Mammary epithelial cell (primary cell): Measurements from ENCODE around the gene BCAP31.

Experiments used
- EZH2 ChIP-seq: IDR thresholded peaks from 2 replicates; pipeline ENCODE4 v1.6.1; 2012; ENCODE audit warnings: low read length, inconsistent platforms, borderline replicate concordance
- TF ChIP-seq, protein P1 (sequence below), 2 donors: IDR thresholded peaks in 1 of 2; conservative IDR thresholded peaks in 1 of 2; 2 replicates each; pipeline ENCODE4 v1.5.1; 2011 to 2012; ENCODE audit warnings: inconsistent platforms in 2 of 2, low read length in 2 of 2, mild to moderate bottlenecking in 2 of 2, control low read depth in 1 of 2, low read depth in 1 of 2; ENCODE audit not compliant: insufficient read depth in 1 of 2; ENCODE audit errors: extremely low read depth in 1 of 2

DNA sequence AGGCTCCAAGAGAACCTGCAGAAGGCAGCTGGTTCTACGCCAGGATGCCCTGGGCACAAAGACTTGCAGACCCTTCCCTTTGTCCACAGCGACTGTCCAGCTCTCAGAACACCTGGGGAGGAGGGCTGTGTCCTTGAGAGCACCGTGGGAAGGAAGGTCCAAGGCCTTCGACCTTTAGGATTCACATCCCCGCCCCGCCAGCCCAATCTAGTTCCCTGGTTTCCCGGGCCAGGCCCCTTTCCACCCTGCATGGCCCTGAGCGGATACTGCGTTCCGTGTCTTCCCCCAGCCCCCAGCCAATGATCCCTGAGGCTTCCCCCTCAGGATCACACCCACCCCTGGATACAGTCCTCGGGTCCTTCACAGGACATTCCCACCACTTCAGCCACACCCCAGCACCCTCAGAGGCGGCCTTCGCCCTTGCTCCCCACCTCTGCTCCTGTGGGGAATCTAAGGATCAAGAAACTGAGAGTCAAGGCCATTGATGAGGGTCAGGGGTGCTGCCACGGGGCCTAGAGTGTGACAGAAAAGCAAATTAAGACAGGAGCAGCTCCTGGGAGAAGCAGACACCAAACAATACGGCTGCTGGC lies 9.6 kb upstream of the BCAP31 start:
- TF ChIP-seq, protein P1, sequence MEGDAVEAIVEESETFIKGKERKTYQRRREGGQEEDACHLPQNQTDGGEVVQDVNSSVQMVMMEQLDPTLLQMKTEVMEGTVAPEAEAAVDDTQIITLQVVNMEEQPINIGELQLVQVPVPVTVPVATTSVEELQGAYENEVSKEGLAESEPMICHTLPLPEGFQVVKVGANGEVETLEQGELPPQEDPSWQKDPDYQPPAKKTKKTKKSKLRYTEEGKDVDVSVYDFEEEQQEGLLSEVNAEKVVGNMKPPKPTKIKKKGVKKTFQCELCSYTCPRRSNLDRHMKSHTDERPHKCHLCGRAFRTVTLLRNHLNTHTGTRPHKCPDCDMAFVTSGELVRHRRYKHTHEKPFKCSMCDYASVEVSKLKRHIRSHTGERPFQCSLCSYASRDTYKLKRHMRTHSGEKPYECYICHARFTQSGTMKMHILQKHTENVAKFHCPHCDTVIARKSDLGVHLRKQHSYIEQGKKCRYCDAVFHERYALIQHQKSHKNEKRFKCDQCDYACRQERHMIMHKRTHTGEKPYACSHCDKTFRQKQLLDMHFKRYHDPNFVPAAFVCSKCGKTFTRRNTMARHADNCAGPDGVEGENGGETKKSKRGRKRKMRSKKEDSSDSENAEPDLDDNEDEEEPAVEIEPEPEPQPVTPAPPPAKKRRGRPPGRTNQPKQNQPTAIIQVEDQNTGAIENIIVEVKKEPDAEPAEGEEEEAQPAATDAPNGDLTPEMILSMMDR (conservative IDR thresholded peaks at IDR 0.05 in 1 of 2, IDR thresholded peaks at IDR 0.05 in 1 of 2; ENCODE audit: extremely low read depth in 1 of 2, insufficient read depth in 1 of 2, low read depth in 1 of 2, low read length in 2 of 2) = no peak
- TF ChIP-seq EZH2 = no peak
